COLO829 (cell line): Measurements from ENCODE around the gene PRKN.
"Not testable (repeated sequence)": the region's sequence is repeated elsewhere in the genome, so short reads cannot be mapped to it uniquely, and the experiment has no call there.

ENCODE experiments used
- DNase-seq: peaks from one replicate; pipeline ENCODE4 v3.0.0; 2012; ENCODE audit warnings: low spot score

Gene PRKN

GRCh38 chr6:162710936-162711335 is 16.6 kb downstream of the PRKN start:
- no peak for DNase-seq

GRCh38 chr6:162710419-162710818 is 17.1 kb downstream of the PRKN start:
- no peak for DNase-seq

- no peak for DNase-seq
Measured at GRCh38 chr6:162709431-162709830, 18.1 kb downstream of the PRKN start.

GRCh38 chr6:162708971-162709370 is 18.6 kb downstream of the PRKN start:
- DNase-seq = no peak

- no peak for DNase-seq
Measured at GRCh38 chr6:162706232-162706631, 21.3 kb downstream of the PRKN start.

- no peak for DNase-seq
Measured at GRCh38 chr6:162705736-162706135, 21.8 kb downstream of the PRKN start.

- no peak for DNase-seq
Measured at GRCh38 chr6:162704001-162704400, 23.6 kb downstream of the PRKN start.

- no peak for DNase-seq
Measured at GRCh38 chr6:162702446-162702845, 25.1 kb downstream of the PRKN start.

- DNase-seq = no peak
Measured at GRCh38 chr6:162701551-162701950, 26.0 kb downstream of the PRKN start.

GRCh38 chr6:162700966-162701365 is 26.6 kb downstream of the PRKN start:
- DNase-seq = no peak

- DNase-seq = no peak
Measured at GRCh38 chr6:162699961-162700360, 27.6 kb downstream of the PRKN start.

GRCh38 chr6:162698440-162698839 is 29.1 kb downstream of the PRKN start:
- no peak for DNase-seq

- no peak for DNase-seq
Measured at GRCh38 chr6:162697872-162698403, 29.6 kb downstream of the PRKN start.

- DNase-seq = no peak
Measured at GRCh38 chr6:162690158-162690557, 37.4 kb downstream of the PRKN start.

GRCh38 chr6:162688751-162689345 is 38.7 kb downstream of the PRKN start:
- DNase-seq = no peak

GRCh38 chr6:162685586-162685985 is 42.0 kb downstream of the PRKN start:
- no peak for DNase-seq

GRCh38 chr6:162684961-162685360 is 42.6 kb downstream of the PRKN start:
- DNase-seq = no peak

GRCh38 chr6:162684052-162684451 is 43.5 kb downstream of the PRKN start:
- DNase-seq = no peak

- no peak for DNase-seq
Measured at GRCh38 chr6:162683135-162683534, 44.4 kb downstream of the PRKN start.

GRCh38 chr6:162681447-162681846 is 46.1 kb downstream of the PRKN start:
- DNase-seq = no peak

- DNase-seq = no peak
Measured at GRCh38 chr6:162680871-162681270, 46.7 kb downstream of the PRKN start.

GRCh38 chr6:162680367-162680766 is 47.2 kb downstream of the PRKN start:
- no peak for DNase-seq

- DNase-seq = no peak
Measured at GRCh38 chr6:162679681-162680080, 47.9 kb downstream of the PRKN start.

- not testable (repeated sequence) for DNase-seq
Measured at GRCh38 chr6:162678896-162679295, 48.7 kb downstream of the PRKN start.
